ENCODE results near the gene ZNF296. TPM values are rescaled to one million over a fixed set of nuclear protein-coding genes. Genes with fewer than 3 reads are reported as not detected.
"Not testable (repeated sequence)": the region's sequence is repeated elsewhere in the genome, so short reads cannot be mapped to it uniquely, and the experiment has no call there.

ZNF296 gene
- total and polyA plus RNA-seq, 2 donors from 2014 or later: 1.2 to 2.1 TPM

DNA sequence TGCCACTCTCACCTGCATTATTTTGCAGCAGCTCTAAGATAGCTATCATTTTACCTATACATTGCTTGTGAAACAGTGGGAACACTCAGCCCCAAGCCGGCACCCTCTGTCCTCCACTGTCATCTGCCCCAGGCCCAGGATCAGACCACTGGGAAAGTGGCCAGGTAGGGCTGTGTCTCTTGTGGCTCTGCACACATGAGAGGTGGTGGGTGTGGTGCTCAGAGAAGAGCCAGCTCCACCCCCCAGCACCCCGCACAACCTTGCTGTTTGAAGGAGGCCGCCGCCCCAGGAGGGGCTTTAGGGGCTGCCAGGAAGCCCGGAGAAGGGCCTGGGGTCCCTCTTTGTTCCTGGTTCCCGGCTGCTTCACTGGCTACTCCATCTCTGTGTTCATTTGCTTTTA lies 43.3 kb upstream of the ZNF296 start:
- TF ChIP-seq, protein P1, sequence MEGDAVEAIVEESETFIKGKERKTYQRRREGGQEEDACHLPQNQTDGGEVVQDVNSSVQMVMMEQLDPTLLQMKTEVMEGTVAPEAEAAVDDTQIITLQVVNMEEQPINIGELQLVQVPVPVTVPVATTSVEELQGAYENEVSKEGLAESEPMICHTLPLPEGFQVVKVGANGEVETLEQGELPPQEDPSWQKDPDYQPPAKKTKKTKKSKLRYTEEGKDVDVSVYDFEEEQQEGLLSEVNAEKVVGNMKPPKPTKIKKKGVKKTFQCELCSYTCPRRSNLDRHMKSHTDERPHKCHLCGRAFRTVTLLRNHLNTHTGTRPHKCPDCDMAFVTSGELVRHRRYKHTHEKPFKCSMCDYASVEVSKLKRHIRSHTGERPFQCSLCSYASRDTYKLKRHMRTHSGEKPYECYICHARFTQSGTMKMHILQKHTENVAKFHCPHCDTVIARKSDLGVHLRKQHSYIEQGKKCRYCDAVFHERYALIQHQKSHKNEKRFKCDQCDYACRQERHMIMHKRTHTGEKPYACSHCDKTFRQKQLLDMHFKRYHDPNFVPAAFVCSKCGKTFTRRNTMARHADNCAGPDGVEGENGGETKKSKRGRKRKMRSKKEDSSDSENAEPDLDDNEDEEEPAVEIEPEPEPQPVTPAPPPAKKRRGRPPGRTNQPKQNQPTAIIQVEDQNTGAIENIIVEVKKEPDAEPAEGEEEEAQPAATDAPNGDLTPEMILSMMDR (IDR thresholded peaks at IDR 0.05; ENCODE audit: borderline replicate concordance, extremely low read depth, insufficient read depth): no peak
- FAIRE-seq: no peak
- H3K27ac ChIP-seq (ENCODE audit: low read depth in 2 of 2, low read length in 2 of 2): no peak overlapping the region
- DNase-seq: no peak
- no peaks in the 10 kb centered on the region for H3K9me3 ChIP-seq (ENCODE audit: control insufficient read depth in 2 of 3, insufficient read depth in 1 of 3, low read length in 3 of 3)
- H3K9ac ChIP-seq (ENCODE audit: low read length in 3 of 3): peak overlapping the region in 1 of 3 donors; percentile 24
- H3K36me3 ChIP-seq (ENCODE audit: control insufficient read depth in 2 of 3, insufficient read depth in 3 of 3, low read length in 3 of 3): no peaks in the 10 kb centered on the region
- H3K4me3 ChIP-seq (ENCODE audit: low read length in 3 of 3): no peak overlapping the region
- no peaks in the 10 kb centered on the region for H3K27me3 ChIP-seq (ENCODE audit: control insufficient read depth, insufficient read depth, low read length)
- peaks cover 0 to 11% (median 4%) of the 10 kb centered on the region in 3 donors for H3K4me1 ChIP-seq (ENCODE audit: control insufficient read depth in 2 of 3, insufficient read depth in 2 of 3, low read depth in 1 of 3, low read length in 3 of 3)
- intact Hi-C loops (cut with DNase I): no loop called here

DNA sequence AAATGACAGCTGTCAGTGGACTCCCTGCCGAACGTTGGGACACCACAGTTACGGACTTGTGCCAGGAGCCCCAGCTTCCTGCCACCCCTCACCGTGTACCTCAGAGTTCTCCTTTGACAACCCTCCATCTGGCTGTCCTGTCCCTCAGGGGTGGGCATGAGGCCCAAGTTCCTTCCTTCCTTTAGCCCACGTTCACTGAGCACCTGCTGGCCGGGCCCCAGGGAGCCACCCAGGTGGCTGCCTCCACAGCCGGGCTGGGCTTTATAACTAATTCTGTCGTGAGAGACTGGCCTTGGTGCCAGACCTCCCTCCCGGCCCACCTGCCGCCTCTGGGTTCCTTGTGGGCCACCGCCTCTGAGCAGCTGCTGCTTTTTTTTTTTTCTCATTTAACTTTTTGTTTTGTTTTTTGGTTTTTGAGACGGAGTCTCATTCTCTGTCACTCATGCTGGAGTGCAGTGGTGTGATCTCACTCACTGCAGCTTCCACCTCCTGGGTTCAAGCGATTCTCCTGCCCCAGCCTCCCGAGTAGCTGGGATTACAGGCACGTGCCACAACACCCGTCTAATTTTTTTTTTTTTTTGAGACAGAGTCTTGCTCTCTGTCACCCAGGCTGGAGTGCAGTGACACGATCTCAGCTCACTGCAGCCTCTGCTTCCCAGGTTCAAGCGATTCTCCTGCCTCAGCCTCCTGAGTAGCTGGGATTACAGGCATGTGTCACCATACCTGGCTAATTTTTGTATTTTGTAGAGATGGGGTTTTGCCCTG lies 42.5 kb upstream of the ZNF296 start:
- H3K9ac ChIP-seq (ENCODE audit: low read length in 3 of 3); FAIRE-seq; H3K27me3 ChIP-seq (ENCODE audit: control insufficient read depth, insufficient read depth, low read length); intact Hi-C loops (cut with DNase I); H3K9me3 ChIP-seq (ENCODE audit: control insufficient read depth in 2 of 3, insufficient read depth in 1 of 3, low read length in 3 of 3); H3K4me3 ChIP-seq (ENCODE audit: low read length in 3 of 3); H3K27ac ChIP-seq (ENCODE audit: low read depth in 2 of 2, low read length in 2 of 2); DNase-seq; H3K36me3 ChIP-seq (ENCODE audit: control insufficient read depth in 2 of 3, insufficient read depth in 3 of 3, low read length in 3 of 3): not testable (repeated sequence)
- H3K4me1 ChIP-seq (ENCODE audit: control insufficient read depth in 2 of 3, insufficient read depth in 2 of 3, low read depth in 1 of 3, low read length in 3 of 3): peaks cover 0 to 10% (median 4%) of the 10 kb centered on the region in 3 donors

DNA sequence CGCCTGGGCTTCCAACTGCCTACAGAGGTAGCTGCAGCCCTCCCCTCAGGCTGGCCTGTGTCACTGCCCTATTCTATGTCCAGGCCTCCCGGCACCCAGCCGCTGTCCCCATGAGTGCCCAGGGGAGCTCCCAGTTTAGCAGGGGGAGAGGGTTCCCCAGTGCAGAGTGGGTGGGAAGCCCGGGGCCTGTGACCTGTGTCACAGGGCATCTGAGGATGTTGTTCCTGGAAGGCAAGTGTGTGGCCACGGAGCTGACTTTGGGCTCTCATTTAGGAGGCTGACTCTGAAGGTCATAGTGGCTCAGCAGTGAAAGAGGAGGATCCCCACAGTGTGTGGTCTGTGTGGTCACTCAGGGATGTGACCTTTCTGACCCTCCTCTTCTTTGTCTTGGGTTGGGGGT lies 41.8 kb upstream of the ZNF296 start:
- no peak for FAIRE-seq
- no peak for DNase-seq
- Histone ChIP-seq H3K4me3 (ENCODE audit: low read length in 3 of 3) (no peak overlapping the region), H3K36me3 (ENCODE audit: control insufficient read depth in 2 of 3, insufficient read depth in 3 of 3, low read length in 3 of 3) (no peaks in the 10 kb centered on the region), H3K4me1 (ENCODE audit: control insufficient read depth in 2 of 3, insufficient read depth in 2 of 3, low read depth in 1 of 3, low read length in 3 of 3) (peaks cover 0 to 12% (median 4%) of the 10 kb centered on the region in 3 donors), H3K27me3 (ENCODE audit: control insufficient read depth, insufficient read depth, low read length) (no peaks in the 10 kb centered on the region), H3K27ac (ENCODE audit: low read depth in 2 of 2, low read length in 2 of 2) (no peak overlapping the region), H3K9ac (ENCODE audit: low read length in 3 of 3) (no peak overlapping the region), H3K9me3 (ENCODE audit: control insufficient read depth in 2 of 3, insufficient read depth in 1 of 3, low read length in 3 of 3) (no peaks in the 10 kb centered on the region)
- TF ChIP-seq, protein P1 (IDR thresholded peaks at IDR 0.05; ENCODE audit: borderline replicate concordance, extremely low read depth, insufficient read depth): no peak
- intact Hi-C loops (cut with DNase I): no loop called here

DNA sequence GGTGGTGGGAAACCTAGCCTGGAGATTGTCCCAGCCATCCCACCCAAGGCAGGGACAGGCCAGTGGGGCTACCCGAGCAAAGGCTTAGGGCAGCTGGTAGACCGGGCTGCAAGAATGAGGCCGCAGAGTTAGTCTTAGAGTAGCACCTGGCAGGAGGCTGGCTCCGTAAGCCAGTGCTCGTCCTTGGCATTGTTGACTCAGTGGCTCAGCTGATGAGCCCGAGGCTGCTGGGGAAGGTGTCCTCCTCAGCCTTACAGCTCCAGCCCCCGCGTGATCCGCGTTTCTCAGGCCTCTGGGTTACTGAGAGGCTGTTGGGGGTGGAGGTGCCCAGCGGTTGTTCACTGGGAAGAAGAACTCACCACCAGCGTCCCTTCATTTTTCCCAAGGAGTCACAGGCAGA lies 41.4 kb upstream of the ZNF296 start:
- no peaks in the 10 kb centered on the region for H3K27me3 ChIP-seq (ENCODE audit: control insufficient read depth, insufficient read depth, low read length)
- H3K4me3 ChIP-seq (ENCODE audit: low read length in 3 of 3): no peak overlapping the region
- DNase-seq (no peak), FAIRE-seq (no peak)
- H3K4me1 ChIP-seq (ENCODE audit: control insufficient read depth in 2 of 3, insufficient read depth in 2 of 3, low read depth in 1 of 3, low read length in 3 of 3): peaks cover 0 to 9% (median 3%) of the 10 kb centered on the region in 3 donors
- intact Hi-C loops (cut with DNase I): no loop called here
- no peak overlapping the region for H3K9ac ChIP-seq (ENCODE audit: low read length in 3 of 3)
- H3K27ac ChIP-seq (ENCODE audit: low read depth in 2 of 2, low read length in 2 of 2): no peak overlapping the region
- TF ChIP-seq, protein P1 (IDR thresholded peaks at IDR 0.05; ENCODE audit: borderline replicate concordance, extremely low read depth, insufficient read depth): no peak
- H3K9me3 ChIP-seq (ENCODE audit: control insufficient read depth in 2 of 3, insufficient read depth in 1 of 3, low read length in 3 of 3): no peaks in the 10 kb centered on the region
- no peaks in the 10 kb centered on the region for H3K36me3 ChIP-seq (ENCODE audit: control insufficient read depth in 2 of 3, insufficient read depth in 3 of 3, low read length in 3 of 3)

All from kidney (tissue), 14 donors.